Measurements from ENCODE around the gene ATF1.
A peak's percentile ranks its signal among the peaks of the same experiment; 100 is the strongest.
"Not testable (repeated sequence)": the region's sequence is repeated elsewhere in the genome, so short reads cannot be mapped to it uniquely, and the experiment has no call there.

Gene ATF1

DNA sequence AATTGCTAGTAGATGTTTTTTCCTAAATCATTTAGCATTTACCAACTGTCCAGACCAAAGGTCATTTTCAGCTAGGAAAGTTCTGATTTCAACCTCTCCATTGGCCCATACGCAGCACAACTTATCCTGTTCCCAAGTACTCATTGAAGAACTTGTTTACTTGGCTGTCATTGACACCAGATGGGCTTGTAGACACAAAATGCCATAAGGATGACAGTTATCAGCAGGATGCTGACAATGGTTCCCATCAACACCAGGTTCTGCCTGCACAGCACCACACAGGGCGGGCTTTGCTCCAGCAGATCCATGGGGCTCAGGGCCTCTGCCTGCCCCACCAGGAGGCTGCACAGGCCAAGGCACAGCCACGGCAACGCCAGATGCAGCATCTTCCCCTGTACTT, 42.3 kb downstream of the ATF1 start:
- no peak for DNase-seq

DNA sequence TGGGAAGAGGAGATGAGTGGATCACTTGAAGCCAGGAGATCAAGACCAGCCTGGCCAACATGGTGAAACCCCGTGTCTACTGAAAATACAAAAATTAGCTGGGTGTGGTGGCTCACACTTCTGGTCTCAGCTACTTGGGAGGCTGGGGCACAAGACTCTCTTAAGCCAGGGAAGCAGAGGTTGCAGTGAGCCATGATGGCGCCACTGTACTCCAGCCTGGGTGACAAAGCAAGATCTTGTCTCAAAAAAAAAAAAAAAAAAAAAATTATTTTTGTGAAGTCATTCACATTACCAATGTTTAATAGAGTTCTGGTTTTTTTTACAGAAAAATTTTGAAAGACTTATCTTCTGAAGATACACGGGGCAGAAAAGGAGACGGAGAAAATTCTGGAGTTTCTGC, 45.2 kb downstream of the ATF1 start:
- DNase-seq, result not testable (repeated sequence)

DNA sequence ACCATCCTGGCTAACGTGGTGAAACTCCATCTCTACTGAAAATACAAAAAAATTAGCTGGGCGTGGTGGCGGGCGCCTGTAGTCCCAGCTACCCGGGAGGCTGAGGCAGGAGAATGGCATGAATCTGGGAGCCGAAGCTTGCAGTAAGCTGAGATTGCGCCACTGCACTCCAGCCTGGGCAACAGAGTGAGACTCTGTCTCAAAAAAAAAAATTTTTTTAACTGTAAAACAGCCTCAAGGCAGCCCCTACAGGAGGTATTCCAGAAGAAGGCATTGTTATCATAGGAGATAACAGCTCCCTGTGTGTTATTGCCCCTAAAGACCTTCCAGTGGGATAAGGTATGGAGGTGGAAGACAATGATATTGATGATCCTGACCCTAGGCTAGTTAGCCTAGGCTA, 51.0 kb downstream of the ATF1 start:
- DNase-seq, result not testable (repeated sequence)

DNA sequence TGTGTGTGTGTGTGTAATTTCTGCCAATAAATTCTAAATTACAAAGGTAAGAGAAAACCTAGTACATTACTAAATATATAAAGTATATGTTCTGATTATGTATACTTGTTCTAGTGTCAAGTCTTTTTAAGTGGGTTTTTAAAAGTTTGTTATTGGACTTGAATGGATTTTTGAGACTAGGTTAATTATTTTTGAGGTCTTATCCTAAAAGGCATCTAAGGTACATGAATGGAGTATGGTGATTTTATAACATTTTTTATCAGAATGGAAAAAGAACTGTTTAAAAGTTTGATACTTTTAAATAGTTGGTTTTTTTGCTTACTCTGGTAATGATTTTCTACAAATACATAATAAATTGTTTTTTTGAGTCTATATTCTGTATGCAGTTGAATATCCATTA, 56.3 kb downstream of the ATF1 start:
- DNase-seq, result no peak

DNA sequence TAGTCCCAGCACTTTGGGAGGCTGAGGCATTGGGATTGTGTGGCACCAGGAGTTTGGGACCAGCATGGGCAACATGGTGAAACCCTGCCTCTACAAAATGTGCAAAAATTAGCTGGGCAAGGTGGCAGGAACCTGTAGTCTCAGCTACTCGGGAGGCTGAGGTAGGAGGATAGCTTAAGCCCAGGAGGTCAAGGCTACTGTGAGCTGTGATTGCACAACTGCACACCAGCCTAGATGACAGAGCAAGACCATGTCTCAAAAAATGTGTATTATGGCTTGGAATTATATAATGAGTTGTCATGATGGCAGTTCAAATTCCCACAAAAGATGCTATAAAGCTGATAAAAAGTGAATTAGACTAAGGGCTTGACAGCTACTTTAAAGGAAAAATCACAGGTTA, 58.2 kb downstream of the ATF1 start:
- DNase-seq, result no peak

DNA sequence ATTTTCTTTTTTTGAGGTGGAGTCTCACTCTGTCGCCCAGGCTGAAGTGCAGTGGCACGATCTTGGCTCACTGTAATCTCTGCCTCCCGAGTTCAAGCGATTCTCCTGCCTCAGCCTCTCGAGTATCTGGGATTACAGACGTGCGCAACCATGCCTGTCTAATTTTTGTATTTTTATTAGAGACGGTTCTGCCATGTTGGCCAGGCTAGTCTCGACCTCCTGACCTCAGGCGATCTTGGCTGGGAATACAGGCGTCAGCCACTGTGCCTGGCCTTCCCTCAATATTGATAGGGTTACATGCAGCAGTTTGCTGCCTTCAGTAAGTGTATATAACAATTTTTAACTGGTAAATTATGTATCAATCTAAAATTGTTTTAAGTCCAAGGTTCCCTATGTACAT, 59.8 kb downstream of the ATF1 start:
- not testable (repeated sequence) for DNase-seq

DNA sequence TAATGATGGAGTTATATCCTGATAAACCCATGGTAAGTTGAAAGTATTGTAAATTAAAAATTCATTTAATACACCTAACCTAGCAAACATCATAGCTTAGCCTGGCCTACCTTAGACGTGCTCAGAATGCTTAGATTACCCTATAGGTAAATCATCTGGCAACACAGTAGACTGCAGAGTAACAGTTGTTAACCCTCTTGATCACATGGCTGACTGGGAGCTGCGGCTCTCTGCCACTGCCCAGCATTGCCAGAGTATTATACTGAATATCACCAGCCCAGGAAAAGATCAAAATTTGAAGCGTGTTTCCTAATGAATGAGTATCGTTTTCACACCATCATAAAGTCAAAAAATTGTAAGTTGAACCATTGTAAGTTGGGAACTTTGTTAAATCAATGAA, 61.0 kb downstream of the ATF1 start:
- no peak for DNase-seq

DNA sequence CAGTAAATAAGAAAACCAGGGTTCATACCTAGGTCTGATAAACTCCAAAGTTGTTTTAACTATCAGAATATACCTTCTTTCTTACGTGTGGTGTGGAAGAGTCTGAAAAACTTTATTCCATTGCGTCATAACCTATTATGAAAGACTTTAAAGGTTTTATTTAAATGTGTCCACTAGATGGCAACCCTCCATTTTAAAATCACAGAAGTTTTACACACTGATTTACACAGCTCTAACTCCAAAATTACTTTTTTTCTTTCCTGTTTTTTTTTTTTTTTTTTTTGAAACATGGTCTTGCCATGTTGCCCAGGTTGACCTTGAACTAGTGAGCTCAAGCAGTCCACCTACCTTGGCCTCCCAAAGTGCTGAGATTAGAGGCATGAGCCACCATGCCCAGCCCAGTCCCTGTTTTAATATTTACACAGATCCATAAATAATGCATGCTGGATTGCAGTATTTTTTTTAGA, 61.5 kb downstream of the ATF1 start:
- DNase-seq, result peak; percentile 52

DNA sequence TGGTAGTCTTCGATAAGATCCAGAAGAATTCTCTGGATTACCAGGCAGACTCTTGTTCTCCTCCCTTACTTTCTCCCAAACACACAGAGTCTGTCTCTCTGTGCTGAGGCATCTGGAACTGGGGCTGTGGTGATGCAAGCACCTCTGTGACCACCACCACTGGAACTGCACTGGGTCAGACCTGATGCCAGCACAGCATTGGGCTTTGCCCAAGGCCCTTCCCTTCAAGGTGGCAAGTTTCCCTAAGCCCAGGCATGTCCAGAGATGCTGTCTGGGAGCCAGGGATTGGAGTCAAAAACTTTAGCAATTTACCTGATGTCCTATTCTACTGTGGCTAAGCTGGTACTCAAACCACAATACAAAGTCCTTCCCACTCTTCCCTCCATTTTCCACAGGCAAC, 64.2 kb downstream of the ATF1 start:
- no peak for DNase-seq

DNA sequence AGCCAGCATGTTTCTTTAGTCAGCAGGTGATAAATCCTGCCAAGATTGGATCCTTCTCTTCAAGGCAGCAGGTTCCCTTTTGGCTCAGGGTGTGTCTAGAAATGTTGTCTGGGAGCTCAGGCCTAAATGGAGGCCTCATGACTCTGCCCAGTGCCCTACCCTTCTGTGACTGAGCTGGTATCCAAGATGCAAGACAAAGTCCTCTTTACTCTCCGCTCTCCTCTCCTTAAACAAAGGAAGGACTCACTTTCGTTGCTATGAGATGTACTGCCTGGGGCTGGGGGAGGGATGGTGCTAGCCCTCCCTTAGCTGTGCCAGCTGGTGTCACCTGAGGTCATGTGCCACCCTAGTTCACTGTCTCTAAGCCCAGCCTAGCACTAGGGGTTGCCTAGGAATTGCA, 65.0 kb downstream of the ATF1 start:
- no peak for DNase-seq

DNA sequence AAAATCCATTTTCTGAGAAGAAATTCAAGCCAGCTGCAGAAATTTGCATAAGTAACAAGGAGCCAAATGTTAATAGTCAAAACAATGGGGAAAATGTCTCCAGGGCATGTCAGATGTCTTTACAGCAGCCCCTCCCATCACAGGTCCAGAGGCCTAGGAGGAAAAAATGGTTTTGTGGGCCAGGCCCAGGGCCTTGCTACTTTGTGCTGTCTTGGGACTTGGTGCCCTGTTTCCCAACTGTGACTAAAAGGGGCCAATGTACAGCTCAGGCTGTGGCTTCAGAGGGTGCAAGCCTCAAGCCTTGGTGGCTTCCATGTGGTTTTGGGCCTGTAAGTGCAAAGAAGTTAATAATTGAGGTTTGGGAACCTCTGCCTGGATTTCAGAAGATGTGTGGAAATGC, 69.9 kb downstream of the ATF1 start:
- not testable (repeated sequence) for DNase-seq

DNA sequence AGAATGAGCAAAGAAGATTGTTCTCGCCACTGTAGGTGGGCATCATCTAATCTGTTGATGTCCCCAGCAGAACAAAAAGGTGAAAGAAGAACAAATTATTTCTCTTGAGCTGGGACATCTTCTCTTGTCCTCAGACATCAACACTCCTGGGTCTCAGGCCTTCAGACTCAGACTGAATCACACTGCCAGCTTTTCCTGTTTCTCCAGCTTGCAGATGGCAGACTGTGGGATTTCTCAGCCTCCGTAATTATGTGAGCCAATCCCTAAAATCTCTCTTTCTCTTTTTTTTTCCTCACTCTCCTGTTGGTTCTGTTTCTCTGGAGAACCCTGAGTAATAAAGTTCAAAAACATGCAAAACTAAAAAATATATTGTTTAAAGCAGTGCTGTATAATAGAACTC, 75.1 kb downstream of the ATF1 start:
- DNase-seq, result no peak

DNA sequence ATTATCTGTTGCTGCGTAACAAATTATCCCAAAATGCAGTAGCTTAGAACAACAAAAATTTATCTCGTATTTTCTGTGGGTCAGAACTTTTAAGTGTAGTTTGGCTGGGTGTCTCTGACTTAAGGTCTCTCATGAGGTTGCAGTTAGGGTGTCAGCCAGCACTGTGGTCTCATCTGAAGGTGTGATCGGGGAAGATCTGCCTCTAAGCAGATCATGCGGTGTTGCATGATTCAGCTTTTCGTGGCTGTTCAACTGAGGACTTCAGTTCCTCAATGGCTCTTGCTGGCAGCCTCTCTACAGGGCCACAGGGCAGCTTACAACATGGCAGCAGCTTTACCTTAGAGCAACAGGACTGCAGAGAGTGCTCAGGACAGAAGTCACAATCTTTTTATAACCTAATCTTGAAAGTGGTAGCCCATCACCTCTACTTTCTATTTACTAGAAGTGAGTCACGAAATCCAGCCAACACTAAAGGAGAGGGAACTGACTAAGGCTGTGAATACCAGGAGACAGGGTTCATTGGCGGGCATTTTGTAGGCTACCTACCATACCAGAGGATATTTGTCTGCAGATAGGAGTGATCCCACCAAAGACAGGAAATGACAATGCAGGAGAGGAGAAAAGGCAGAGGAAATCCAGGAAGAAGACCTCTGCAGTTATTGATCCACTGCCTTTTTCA, 77.0 kb downstream of the ATF1 start:
- no peak for DNase-seq

DNA sequence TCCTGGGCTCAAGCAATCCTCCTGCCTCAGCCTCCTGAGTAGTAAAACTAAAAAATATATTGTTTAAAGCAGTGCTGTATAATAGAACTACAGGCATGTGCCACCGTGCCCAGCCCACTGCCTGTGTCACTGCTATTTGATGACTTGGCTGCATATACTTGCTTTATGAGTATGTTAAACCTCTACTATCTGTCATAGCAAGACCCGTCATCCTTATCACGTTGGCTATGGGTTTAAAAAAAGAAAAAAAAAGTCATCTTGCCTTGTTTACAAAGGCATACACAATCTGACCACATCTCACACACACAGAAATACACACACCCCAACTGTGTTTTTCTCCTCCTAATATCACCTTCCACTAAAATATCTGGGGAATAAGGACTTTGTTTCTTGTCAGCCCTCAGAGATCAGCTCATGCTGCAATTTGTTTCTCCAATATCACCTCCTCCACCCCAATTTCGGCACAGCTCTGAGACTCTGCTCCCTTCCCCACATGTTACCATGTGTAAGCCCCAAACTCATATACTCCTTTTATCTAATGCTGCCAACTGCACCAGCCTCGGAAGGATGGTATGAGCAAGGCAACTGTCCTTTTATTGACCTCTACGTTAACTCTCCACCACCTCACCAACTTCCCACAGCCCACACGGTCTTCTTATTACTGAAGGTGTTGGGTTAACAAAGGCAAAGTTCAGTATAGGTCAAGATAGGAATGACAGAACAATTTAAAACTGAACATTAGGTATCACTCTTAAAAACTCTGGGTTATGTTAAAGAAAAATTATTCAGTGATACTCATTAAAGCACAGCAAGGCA, 78.0 kb downstream of the ATF1 start:
- DNase-seq, result no peak

DNA sequence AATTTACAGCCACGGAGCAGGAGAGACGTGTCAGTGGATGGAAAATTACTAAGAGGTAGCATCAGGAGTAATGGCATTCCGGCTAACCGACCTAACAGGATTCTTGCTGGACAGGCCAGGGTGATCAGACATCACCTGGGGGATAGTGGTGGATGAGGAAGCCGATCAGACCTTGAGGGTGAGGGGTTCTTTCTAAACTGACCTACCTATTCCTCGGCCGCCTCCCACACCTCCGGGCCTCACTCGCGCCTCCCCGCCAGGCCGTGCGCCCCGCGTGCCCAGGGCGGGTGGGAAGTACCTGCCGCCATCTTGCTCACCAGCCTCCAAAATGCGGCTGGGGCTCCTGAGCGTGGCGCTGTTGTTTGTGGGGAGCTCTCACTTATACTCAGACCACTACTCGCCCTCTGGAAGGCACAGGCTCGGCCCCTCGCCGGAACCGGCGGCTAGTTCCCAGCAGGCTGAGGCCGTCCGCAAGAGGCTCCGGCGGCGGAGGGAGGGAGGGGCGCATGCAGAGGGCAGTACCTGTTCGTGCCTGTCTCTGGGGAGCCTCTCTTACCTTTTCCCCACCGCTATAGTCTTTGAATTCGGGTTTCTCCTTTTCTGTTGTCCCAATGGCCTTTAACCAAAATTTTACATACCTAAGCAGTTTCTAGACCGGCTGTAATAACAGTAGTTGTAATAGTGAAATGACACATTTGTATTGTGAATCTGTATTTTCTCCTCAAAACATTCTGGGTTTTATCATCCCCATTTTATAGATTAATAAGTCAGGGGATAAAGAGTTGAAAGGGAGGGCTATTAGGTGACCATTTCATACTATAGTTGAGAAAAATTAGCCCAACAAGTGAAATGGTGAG, 79.0 kb downstream of the ATF1 start, which contains the start of gene TMPRSS12:
Gene TMPRSS12 (plus strand): TSS at position 290 of the 857 bp plus-strand sequence. CDS start 39 bp downstream, at position 329.
- no peak for DNase-seq

DNA sequence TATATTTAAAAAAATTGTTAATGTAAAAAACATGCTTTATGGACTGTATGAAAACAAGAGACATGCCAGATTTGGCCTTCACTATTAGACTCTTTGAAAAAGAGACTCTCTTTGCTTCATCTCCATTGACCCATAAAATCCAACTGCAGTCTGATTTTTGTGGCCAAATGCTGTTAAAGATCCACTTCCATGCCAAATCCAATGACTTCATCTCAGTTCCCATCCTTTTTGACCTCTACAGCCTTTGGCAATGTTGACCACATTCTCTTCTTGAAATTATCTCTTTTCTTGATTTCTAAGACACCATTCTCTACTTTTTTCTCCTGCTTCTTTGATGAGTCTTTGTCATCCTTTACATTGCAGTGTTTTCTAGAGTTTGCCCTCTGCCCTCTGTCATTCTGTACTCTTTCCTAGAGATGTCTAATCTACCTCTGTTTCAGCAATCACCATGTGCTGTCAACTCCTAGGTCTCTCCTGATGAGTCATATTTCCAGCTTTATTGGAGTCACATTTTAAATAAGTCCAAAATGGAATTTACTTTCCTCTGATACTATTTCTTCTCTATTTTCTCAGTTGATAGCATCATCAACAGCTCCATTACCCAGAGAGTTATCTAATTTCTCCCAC, 81.2 kb downstream of the ATF1 start:
- no peak for DNase-seq

DNA sequence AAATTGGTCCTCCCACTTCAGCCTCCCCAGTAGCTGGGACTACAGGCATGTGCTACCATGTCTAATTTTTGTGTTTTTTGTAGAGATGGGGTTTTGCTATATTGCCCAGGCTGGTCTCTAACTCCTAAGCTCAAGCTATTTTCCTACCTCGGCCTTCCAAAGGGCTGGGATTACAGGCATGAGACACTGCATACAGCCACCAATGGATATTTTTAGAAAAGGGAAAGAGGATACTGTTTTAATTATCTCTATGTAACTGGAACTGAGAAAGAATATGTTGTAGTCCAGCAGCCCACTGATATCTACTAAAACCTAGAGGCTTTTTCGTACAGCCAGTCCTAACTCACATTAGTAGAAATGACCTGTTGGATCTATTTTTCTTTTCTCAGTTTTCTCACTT, 85.1 kb downstream of the ATF1 start:
- no peak for DNase-seq

DNA sequence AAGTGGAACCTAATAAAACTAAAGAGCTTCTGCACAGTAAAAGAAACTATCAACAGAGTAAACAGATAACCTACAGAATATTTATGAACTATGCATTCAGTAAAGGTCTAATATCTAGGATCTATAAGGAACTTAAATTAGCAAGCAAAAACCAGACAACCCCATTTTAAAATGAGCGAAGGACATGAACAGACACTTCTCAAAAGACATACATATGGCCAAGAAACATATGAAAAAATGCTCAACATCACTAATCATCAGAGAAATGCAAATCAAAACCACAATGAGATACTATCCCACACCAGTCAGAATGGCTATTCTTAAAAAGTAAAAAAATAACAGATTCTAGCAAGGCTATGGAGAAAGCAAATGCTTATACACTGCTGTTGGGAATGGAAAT, 91.3 kb downstream of the ATF1 start:
- DNase-seq, result not testable (repeated sequence)

DNA sequence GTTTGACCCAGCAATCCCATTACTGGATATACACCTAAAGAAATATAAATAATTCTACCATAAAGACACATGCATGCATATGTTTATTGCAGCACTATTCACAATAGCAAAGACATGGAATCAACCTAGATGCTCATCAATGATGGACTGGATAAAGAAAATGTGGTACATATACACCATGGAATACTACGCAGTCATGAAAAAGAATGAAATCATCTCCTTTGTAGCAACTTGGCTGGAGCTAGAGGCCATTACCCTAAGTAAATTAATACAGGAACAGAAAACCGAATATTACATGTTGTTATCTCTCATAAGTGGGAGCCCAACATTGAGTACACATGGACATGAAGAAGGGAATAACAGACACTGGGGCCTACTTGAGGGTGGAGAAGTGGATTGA, 91.8 kb downstream of the ATF1 start:
- DNase-seq, result not testable (repeated sequence)

DNA sequence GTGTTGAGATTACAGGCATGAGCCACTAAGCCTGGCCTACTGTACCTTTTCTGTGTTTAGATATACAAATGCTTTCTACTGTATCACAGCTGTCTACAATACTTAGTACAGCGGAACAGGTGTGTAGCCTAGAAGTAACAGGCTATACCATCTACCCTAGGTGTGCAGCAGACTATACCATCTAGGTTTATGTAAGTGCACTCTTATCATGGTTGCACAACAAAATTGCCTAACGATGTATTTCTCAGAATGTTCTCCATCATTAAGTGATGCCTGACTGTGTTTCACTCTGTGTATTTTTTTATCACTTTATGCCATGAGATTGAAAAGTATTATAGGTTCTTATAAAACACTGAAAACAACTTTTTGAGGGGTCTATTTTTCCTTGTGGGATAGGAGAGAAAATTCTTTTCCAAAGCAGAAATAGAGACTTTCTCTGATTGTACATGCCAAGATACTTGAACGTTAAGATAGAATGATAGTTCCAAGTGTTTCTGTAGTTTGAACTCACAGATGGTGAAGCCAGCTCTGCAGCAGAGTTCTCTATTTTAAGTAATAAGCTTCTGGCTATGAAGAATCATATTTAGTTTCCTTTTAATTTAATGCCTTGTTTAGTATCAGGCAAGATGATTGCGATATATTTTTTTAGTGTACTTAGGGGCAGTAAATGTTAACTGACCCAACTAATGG, 95.9 kb downstream of the ATF1 start:
- no peak for DNase-seq

DNA sequence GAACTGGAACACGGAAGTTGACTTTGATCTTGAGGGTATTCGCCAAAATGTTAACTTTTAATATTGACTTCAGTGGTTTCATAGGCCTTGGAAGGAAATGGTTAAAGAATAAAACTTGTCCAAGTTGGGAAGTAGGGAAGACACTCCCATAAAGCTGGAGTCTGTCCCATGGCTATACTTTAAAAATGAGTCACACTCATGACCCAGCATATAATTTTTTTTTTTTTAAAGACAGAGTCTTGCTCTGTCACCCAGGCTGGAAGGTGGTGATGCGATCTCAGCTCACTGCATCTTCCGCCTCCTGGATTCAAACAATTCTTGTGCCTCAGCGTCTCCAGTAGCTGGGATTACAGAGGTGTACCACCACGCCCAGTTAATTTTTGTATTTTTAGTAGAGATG, 98.4 kb downstream of the ATF1 start:
- DNase-seq, result no peak

DNA sequence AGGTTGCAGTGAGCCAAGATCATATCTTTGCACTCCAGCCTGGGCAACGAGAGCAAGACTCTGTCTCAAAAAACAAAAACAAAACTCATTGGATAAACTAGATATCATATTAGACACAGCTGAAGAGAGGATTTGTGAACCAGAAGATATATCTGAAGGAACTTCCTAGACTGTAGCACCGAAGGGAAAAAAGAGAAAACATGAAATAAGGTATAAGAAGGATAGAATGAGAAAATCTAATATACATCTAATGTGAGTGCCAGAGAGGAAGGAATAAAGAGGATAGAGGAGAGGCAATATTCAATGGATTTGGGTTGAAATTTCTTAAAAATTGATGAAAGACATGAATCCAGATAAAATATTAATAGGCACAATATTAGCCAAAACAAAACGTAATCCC, 101.4 kb downstream of the ATF1 start:
- DNase-seq, result no peak

All from GF-D8 (cell line).